Neuronal stem cell (in vitro differentiated cells): ENCODE measurements around the gene SLC39A11.
A peak's percentile ranks its signal among the peaks of the same experiment; 100 is the strongest.

Experiments used
- DNase-seq: peaks from one replicate; pipeline ENCODE4 v3.0.0-alpha.2; 2013; ENCODE audit warnings: low spot score
- H2AFZ ChIP-seq: one replicate; pipeline ENCODE4 v1.6.1; 2013; ENCODE audit warnings: mild to moderate bottlenecking, low read length, inconsistent platforms
- H2AK5ac ChIP-seq: 2 replicates; pipeline ENCODE4 v1.6.1; 2013; ENCODE audit warnings: low read depth, mild to moderate bottlenecking, inconsistent platforms, low read length, moderate library complexity, mixed read lengths
- H2BK120ac ChIP-seq: 2 replicates; pipeline ENCODE4 v1.6.1; 2013; ENCODE audit warnings: low read depth, mild to moderate bottlenecking, inconsistent platforms, low read length, moderate library complexity, mixed read lengths
- H2BK12ac ChIP-seq: one replicate; pipeline ENCODE4 v1.6.1; 2013; ENCODE audit warnings: low read length, inconsistent platforms
- H2BK15ac ChIP-seq: 2 replicates; pipeline ENCODE4 v1.6.1; 2013; ENCODE audit warnings: mild to moderate bottlenecking, low read length, inconsistent platforms, mixed read lengths
- H2BK5ac ChIP-seq: one replicate; pipeline ENCODE4 v1.6.1; 2013; ENCODE audit warnings: inconsistent platforms, mild to moderate bottlenecking, low read length, moderate library complexity
- H3K14ac ChIP-seq: one replicate; pipeline ENCODE4 v1.6.1; 2013; ENCODE audit warnings: low read length, inconsistent platforms
- H3K18ac ChIP-seq: 2 replicates; pipeline ENCODE4 v1.6.1; 2013; ENCODE audit warnings: low read length, inconsistent platforms
- H3K23ac ChIP-seq: 2 replicates; pipeline ENCODE4 v1.6.1; 2013; ENCODE audit warnings: low read depth, mild to moderate bottlenecking, mixed read lengths, low read length, inconsistent platforms; ENCODE audit not compliant: poor library complexity
- H3K27ac ChIP-seq: replicated peaks from 3 replicates; pipeline ENCODE4 v1.5.1; 2013; ENCODE audit warnings: low read length, inconsistent platforms
- H3K27me3 ChIP-seq, 3 experiments: 2 replicates each; pipeline ENCODE4 v1.6.1; 2013; ENCODE audit warnings: low read length in 3 of 3, mild to moderate bottlenecking in 2 of 3, inconsistent platforms in 1 of 3, low read depth in 1 of 3, mixed read lengths in 1 of 3, moderate library complexity in 1 of 3; ENCODE audit not compliant: control insufficient read depth in 3 of 3, insufficient read depth in 3 of 3
- H3K36me3 ChIP-seq, 2 donors: replicated peaks in 1 of 2; 2 replicates each; pipeline ENCODE4 v1.6.1; 2013; ENCODE audit warnings: low read length in 2 of 2; ENCODE audit not compliant: control insufficient read depth in 2 of 2, insufficient read depth in 2 of 2
- H3K4ac ChIP-seq: 2 replicates; pipeline ENCODE4 v1.6.1; 2013; ENCODE audit warnings: inconsistent platforms, mild to moderate bottlenecking, low read length, moderate library complexity
- H3K4me1 ChIP-seq, 2 donors: 1 replicate in 1 of 2; 2 replicates in 1 of 2; pipeline ENCODE4 v1.6.1; 2013; ENCODE audit warnings: low read length in 2 of 2, low read depth in 1 of 2; ENCODE audit not compliant: control insufficient read depth in 2 of 2, insufficient read depth in 1 of 2
- H3K4me2 ChIP-seq: one replicate; pipeline ENCODE4 v1.6.1; 2013; ENCODE audit warnings: mild to moderate bottlenecking, low read length, inconsistent platforms; ENCODE audit not compliant: insufficient read depth, poor library complexity, severe bottlenecking
- H3K4me3 ChIP-seq, 2 donors: 2 replicates each; pipeline ENCODE4 v1.5.1; 2013; ENCODE audit warnings: low read length in 2 of 2, mild to moderate bottlenecking in 2 of 2, inconsistent platforms in 1 of 2, moderate library complexity in 1 of 2
- H3K79me1 ChIP-seq: one replicate; pipeline ENCODE4 v1.6.1; 2013; ENCODE audit warnings: low read depth, mild to moderate bottlenecking, inconsistent platforms, low read length, moderate library complexity
- H3K9ac ChIP-seq: one replicate; pipeline ENCODE4 v1.6.1; 2013; ENCODE audit warnings: mild to moderate bottlenecking, low read depth, low read length, inconsistent platforms; ENCODE audit not compliant: poor library complexity
- H3K9me3 ChIP-seq, 2 donors: replicated peaks in 1 of 2; 2 replicates each; pipeline versions ENCODE3 to v1.6.1; 2013; ENCODE audit warnings: low read length in 2 of 2, mild to moderate bottlenecking in 2 of 2, inconsistent platforms in 1 of 2, low read depth in 1 of 2, mixed read lengths in 1 of 2, moderate library complexity in 1 of 2; ENCODE audit not compliant: control insufficient read depth in 2 of 2, insufficient read depth in 1 of 2
- H4K8ac ChIP-seq: one replicate; pipeline ENCODE4 v1.6.1; 2013; ENCODE audit warnings: low read depth, mild to moderate bottlenecking, inconsistent platforms, low read length, moderate library complexity
- H4K91ac ChIP-seq: one replicate; pipeline ENCODE4 v1.6.1; 2013; ENCODE audit warnings: low read length, low read depth, mild to moderate bottlenecking, inconsistent platforms; ENCODE audit not compliant: poor library complexity
- WGBS, 2 donors: extraction: QIAGEN DNeasy Blood & Tissue Kit; methylation state at CpG; one replicate each; pipeline ENCODE4 v1.1.7; 2013; ENCODE audit warnings: missing lambda C conversion rate in 2 of 2, mixed read lengths in 1 of 2; ENCODE audit not compliant: insufficient read length in 2 of 2, insufficient replicate concordance in 1 of 2; ENCODE audit errors: extremely low coverage in 2 of 2; 5-methylcytosine and 5-hydroxymethylcytosine counted together

The SLC39A11 gene

DNA sequence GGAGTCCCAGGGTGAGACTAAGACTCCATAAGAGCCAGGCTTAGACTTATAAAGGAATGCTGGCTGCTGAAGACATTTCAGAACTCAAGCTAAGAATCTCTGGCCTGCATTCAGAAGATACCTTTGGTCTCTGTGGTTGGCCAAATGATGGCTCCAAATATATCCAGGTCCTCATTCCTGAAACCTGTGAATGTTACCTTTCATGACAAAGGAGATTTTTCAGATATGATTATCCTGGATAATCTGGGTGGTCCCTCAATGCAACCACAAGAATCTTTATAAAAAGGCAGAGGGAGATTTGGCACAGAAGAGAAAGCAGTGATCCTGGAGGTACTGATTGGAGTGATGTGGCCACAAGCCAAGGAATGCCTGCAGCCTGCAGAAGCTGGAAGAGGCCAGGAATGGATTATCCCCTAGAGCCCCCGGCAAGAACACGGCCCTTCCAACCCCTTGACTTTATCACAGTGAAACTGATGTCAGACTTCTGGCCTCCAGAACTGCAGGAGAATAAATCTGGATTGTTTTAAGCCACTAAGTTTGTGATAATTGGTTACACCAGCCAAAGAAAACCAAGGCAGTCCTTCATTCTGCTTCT lies 253.3 kb downstream of the SLC39A11 start:
- Histone ChIP-seq H3K27me3 (no peaks in the 10 kb centered on the region), H3K14ac (no peak overlapping the region), H2BK12ac (no peak overlapping the region), H3K9ac (no peak overlapping the region), H3K4me2 (no peak overlapping the region), H3K9me3 (peaks cover 2% of the 10 kb centered on the region in 2 donors), H3K79me1 (no peaks in the 10 kb centered on the region), H3K4me1 (peaks cover 6 to 14% of the 10 kb centered on the region in 2 donors), H4K91ac (no peak overlapping the region), H3K36me3 (no peaks in the 10 kb centered on the region), H3K23ac (no peak overlapping the region), H2AFZ (no peak overlapping the region), H2BK15ac (no peak overlapping the region), H2BK120ac (no peak overlapping the region), H3K4ac (no peak overlapping the region), H3K18ac (no peak overlapping the region), H3K4me3 (no peak overlapping the region), H2AK5ac (no peak overlapping the region), H4K8ac (no peak overlapping the region), H3K27ac (no peak overlapping the region), H2BK5ac (no peak overlapping the region)
- whole genome bisulfite sequencing, 2 donors: no CpG with 5 or more reads among the region's 2 CpGs
- DNase-seq: no peak

GRCh38 chr17:72838581-72838980 lies 253.9 kb downstream of the SLC39A11 start:
- H4K8ac ChIP-seq: no peak overlapping the region
- no peak overlapping the region for H2BK15ac ChIP-seq
- H3K9ac ChIP-seq: no peak overlapping the region
- no peak overlapping the region for H2AFZ ChIP-seq
- no peak overlapping the region for H3K4ac ChIP-seq
- H2BK120ac ChIP-seq: no peak overlapping the region
- H3K9me3 ChIP-seq: peaks cover 2% of the 10 kb centered on the region in 2 donors
- no peaks in the 10 kb centered on the region for H3K27me3 ChIP-seq
- no peaks in the 10 kb centered on the region for H3K79me1 ChIP-seq
- H3K23ac ChIP-seq: no peak overlapping the region
- H2BK12ac ChIP-seq: no peak overlapping the region
- H3K14ac ChIP-seq: no peak overlapping the region
- no peaks in the 10 kb centered on the region for H3K36me3 ChIP-seq
- H3K18ac ChIP-seq: no peak overlapping the region
- no CpG with 5 or more reads among the region's 5 CpGs for WGBS, 2 donors
- no peak overlapping the region for H3K4me3 ChIP-seq
- no peak overlapping the region for H3K4me2 ChIP-seq
- H3K4me1 ChIP-seq: peaks cover 8 to 15% of the 10 kb centered on the region in 2 donors
- no peak overlapping the region for H2BK5ac ChIP-seq
- H4K91ac ChIP-seq: no peak overlapping the region
- H2AK5ac ChIP-seq: no peak overlapping the region
- no peak overlapping the region for H3K27ac ChIP-seq
- no peak for DNase-seq

DNA sequence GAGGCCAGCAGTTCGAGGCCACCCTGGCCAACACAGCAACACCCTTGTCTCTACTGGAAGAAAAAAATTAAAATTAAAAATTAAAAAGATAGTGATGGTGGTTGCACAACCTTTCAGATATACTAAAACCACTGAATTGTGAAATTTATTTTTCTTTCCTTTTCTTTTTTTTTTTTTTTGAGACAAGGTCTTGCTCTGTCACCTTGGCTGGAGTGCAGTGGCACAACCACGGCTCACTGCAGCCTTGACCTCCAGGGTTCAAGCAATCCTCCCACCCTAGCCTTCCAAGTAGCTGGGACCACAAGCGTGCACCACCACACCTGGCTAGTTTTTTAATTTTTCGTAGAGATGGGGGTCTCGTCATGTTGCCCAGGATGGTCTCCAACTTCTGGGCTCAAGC lies 254.4 kb downstream of the SLC39A11 start:
- Histone ChIP-seq H2BK12ac (no peak overlapping the region), H3K36me3 (no peaks in the 10 kb centered on the region), H2BK15ac (no peak overlapping the region), H3K79me1 (no peaks in the 10 kb centered on the region), H3K14ac (no peak overlapping the region), H3K18ac (no peak overlapping the region), H4K8ac (no peak overlapping the region), H3K4me2 (no peak overlapping the region), H2BK120ac (no peak overlapping the region), H3K27ac (no peak overlapping the region), H2BK5ac (no peak overlapping the region), H3K4me1 (peaks cover 10 to 19% of the 10 kb centered on the region in 2 donors), H2AK5ac (no peak overlapping the region), H3K9me3 (peaks cover 2% of the 10 kb centered on the region in 2 donors), H3K27me3 (no peaks in the 10 kb centered on the region), H3K4me3 (no peak overlapping the region), H3K9ac (no peak overlapping the region), H3K23ac (no peak overlapping the region), H2AFZ (no peak overlapping the region), H3K4ac (no peak overlapping the region), H4K91ac (no peak overlapping the region)
- DNase-seq: no peak
- WGBS, 2 donors: no CpG with 5 or more reads among the region's 5 CpGs

DNA sequence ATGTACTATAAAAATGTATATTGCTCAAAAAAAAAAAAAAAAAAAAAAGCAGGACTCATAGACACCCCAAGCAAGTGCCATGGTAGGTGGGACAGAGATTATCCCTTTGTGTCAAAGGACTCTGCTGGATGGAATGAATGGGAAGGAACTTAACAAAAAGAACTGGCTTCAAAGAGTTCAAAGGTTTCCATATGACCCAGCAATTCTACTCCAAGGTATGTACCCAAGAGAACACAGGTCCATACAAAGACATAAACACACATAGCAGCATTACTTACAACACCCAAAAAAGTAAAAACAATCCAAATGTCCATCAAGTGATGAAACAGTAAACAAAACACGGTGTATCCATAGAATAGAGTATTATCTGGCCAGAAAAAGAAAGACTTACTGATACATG lies 255.2 kb downstream of the SLC39A11 start:
- Histone ChIP-seq H3K14ac (no peak overlapping the region), H3K18ac (no peak overlapping the region), H3K27ac (no peak overlapping the region), H4K8ac (no peak overlapping the region), H3K79me1 (no peaks in the 10 kb centered on the region), H3K4me2 (no peak overlapping the region), H2BK12ac (no peak overlapping the region), H2AFZ (no peak overlapping the region), H3K9me3 (peaks cover 2% of the 10 kb centered on the region in 2 donors), H3K36me3 (no peaks in the 10 kb centered on the region), H2BK5ac (no peak overlapping the region), H2AK5ac (no peak overlapping the region), H4K91ac (no peak overlapping the region), H2BK120ac (no peak overlapping the region), H3K27me3 (no peaks in the 10 kb centered on the region), H3K4me3 (no peak overlapping the region), H3K9ac (no peak overlapping the region), H3K4me1 (peaks cover 10 to 18% of the 10 kb centered on the region in 2 donors), H2BK15ac (no peak overlapping the region), H3K4ac (no peak overlapping the region), H3K23ac (no peak overlapping the region)
- DNase-seq: peak; percentile 17
- WGBS, 2 donors: no CpG with 5 or more reads among the region's 1 CpG
